SU-DHL-6 (cell line): ENCODE data around the gene TNFSF11.

ENCODE experiments used
- H2AFZ ChIP-seq: fragments of 200-600 bp; sonication (generic); 2 replicates; pipeline ENCODE4 v1.6.1; 2014; ENCODE audit warnings: low read depth, mild to moderate bottlenecking, moderate library complexity, mixed read lengths, antibody characterized with exemption, low read length; ENCODE audit not compliant: severe bottlenecking
- H3F3A ChIP-seq: fragments of 200-600 bp; shearing (Covaris generic); 2 replicates; pipeline ENCODE4 v1.6.0; 2016; ENCODE audit warnings: antibody characterized with exemption, mild to moderate bottlenecking; ENCODE audit not compliant: insufficient read depth
- H3K27ac ChIP-seq: fragments of 200-600 bp; sonication (generic); 2 replicates; pipeline ENCODE4 v1.5.1; 2016; ENCODE audit warnings: low read depth, mild to moderate bottlenecking, low read length, moderate library complexity, mixed read lengths
- H3K27me3 ChIP-seq: fragments of 200-600 bp; sonication (generic), shearing (Covaris generic); 2 replicates; pipeline ENCODE4 v1.6.0; 2014; ENCODE audit warnings: mild to moderate bottlenecking, low read length
- H3K36me3 ChIP-seq: fragments of 200-600 bp; sonication (generic); 2 replicates; pipeline ENCODE4 v1.6.1; 2014; ENCODE audit warnings: mild to moderate bottlenecking, low read length, mixed read lengths
- H3K4me2 ChIP-seq: fragments of 300-600, 200-600 bp; shearing (Covaris generic), sonication (generic); 2 replicates; pipeline ENCODE4 v1.6.0; 2014; ENCODE audit warnings: low read length, low read depth, mild to moderate bottlenecking; ENCODE audit not compliant: poor library complexity, severe bottlenecking
- H3K4me3 ChIP-seq: fragments of 200-600 bp; sonication (generic); 2 replicates; pipeline ENCODE4 v1.5.1; 2014; ENCODE audit warnings: antibody characterized with exemption, low read length, mild to moderate bottlenecking, mixed read lengths; ENCODE audit not compliant: insufficient read depth, poor library complexity, severe bottlenecking
- H3K79me2 ChIP-seq: fragments of 200-600 bp; sonication (generic); 2 replicates; pipeline ENCODE4 v1.6.1; 2014; ENCODE audit warnings: mild to moderate bottlenecking, low read length, moderate library complexity; ENCODE audit not compliant: insufficient read depth
- H3K9ac ChIP-seq: fragments of 200-600 bp; sonication (generic); 2 replicates; pipeline ENCODE4 v1.7.0; 2014; ENCODE audit warnings: mild to moderate bottlenecking, low read length
- H3K9me2 ChIP-seq: fragments of 200-600 bp; sonication (generic); replicated peaks from 2 replicates; pipeline ENCODE4 v1.6.1; 2014; ENCODE audit warnings: low read length; ENCODE audit not compliant: insufficient read depth
- H3K9me3 ChIP-seq: fragments of 200-600 bp; sonication (generic); 2 replicates; pipeline ENCODE4 v1.6.1; 2014; ENCODE audit warnings: low read length, mixed read lengths; ENCODE audit not compliant: insufficient read depth
- H4K20me1 ChIP-seq: fragments of 200-600 bp; sonication (generic); 2 replicates; pipeline ENCODE4 v1.6.1; 2014; ENCODE audit warnings: low read depth, mild to moderate bottlenecking, antibody characterized with exemption, low read length, moderate library complexity, mixed read lengths
- CTCF ChIP-seq: fragments of 200-600 bp; sonication (generic); IDR thresholded peaks from one replicate; pipeline ENCODE4 v1.5.1; 2017; ENCODE audit warnings: antibody characterized with exemption, mild to moderate bottlenecking, low read length, moderate library complexity; ENCODE audit not compliant: insufficient read depth, poor library complexity, severe bottlenecking
- EZH2phosphoT487 ChIP-seq: fragments of 200-600 bp; sonication (generic), shearing (Covaris generic); conservative IDR thresholded peaks from 2 replicates; pipeline ENCODE4 v1.6.1; 2018; ENCODE audit warnings: mild to moderate bottlenecking, antibody characterized with exemption, low read length, moderate library complexity, mixed read lengths

The TNFSF11 gene

GRCh38 chr13:42592915-42593900 lies 19.3 kb downstream of the TNFSF11 start:
- Histone ChIP-seq H3K27me3 (no peaks in the 10 kb centered on the region), H3K79me2 (no peaks in the 10 kb centered on the region), H3K27ac (no peak overlapping the region), H2AFZ (no peak overlapping the region), H3K9ac (no peak overlapping the region), H3K4me2 (no peak overlapping the region), H4K20me1 (no peaks in the 10 kb centered on the region), H3K4me3 (no peak overlapping the region), H3K36me3 (no peaks in the 10 kb centered on the region), H3F3A (no peaks in the 10 kb centered on the region), H3K9me3 (no peaks in the 10 kb centered on the region), H3K9me2 (no peaks in the 10 kb centered on the region)
- TF ChIP-seq EZH2phosphoT487: no peak
- no peak for TF ChIP-seq CTCF

DNA sequence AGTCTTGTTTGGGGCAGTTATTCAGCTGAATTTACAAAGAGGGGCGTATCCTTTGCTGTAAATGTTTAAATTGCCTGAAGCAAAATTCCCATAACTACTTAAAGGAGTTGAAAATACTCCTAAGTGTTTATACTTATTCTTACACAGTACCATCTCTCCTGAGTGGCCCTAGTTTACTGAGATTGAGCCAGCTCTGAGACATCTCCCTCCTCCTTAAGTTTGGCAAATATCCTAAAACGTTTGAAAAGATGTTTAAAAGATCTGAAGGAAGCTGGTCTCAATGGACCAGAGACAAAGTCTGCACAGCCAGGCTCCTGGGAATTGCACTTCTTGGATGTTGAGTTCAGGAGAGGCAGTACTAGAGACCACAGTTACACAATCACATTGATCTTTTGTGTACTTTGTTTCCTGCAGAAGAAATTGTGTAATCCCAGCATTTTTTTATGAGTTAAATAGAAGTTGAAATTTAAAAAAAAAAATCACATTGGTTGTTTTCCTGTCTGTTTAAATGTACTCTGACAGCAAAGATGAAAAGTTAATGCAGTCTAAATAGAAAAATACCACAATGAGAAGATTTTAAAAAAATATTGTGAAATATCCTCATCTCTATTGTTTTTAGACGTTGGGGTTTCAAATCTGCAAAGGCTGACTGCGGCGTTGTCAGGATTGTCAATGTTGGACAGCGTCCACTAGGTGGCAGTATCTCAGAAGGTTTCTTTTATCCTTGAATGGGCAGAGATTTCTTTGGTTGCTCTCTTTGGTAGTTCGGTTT lies 20.7 kb downstream of the TNFSF11 start:
- Histone ChIP-seq H3K27ac (no peak overlapping the region), H3K79me2 (no peaks in the 10 kb centered on the region), H2AFZ (no peak overlapping the region), H3K4me3 (no peak overlapping the region), H3K9ac (no peak overlapping the region), H3K9me3 (no peaks in the 10 kb centered on the region), H3K4me2 (no peak overlapping the region), H3F3A (no peaks in the 10 kb centered on the region), H4K20me1 (no peaks in the 10 kb centered on the region), H3K27me3 (no peaks in the 10 kb centered on the region), H3K9me2 (no peaks in the 10 kb centered on the region), H3K36me3 (no peaks in the 10 kb centered on the region)
- TF ChIP-seq EZH2phosphoT487 (no peak), CTCF (peak; percentile 76)

- Histone ChIP-seq H2AFZ (no peak overlapping the region), H3K9me2 (no peaks in the 10 kb centered on the region), H3K4me3 (no peak overlapping the region), H3K9me3 (no peaks in the 10 kb centered on the region), H3K79me2 (no peaks in the 10 kb centered on the region), H3F3A (no peaks in the 10 kb centered on the region), H3K36me3 (no peaks in the 10 kb centered on the region), H3K9ac (no peak overlapping the region), H4K20me1 (no peaks in the 10 kb centered on the region), H3K27me3 (no peaks in the 10 kb centered on the region), H3K4me2 (no peak overlapping the region), H3K27ac (no peak overlapping the region)
- TF ChIP-seq EZH2phosphoT487 (no peak), CTCF (no peak)
Observed at GRCh38 chr13:42595253-42595571, 21.3 kb downstream of the TNFSF11 start.
